Astrocyte of the hippocampus (primary cell): ENCODE measurements around the gene SULT2B1.
A peak's percentile ranks its signal among the peaks of the same experiment; 100 is the strongest.
"Not testable (repeated sequence)": the region's sequence is repeated elsewhere in the genome, so short reads cannot be mapped to it uniquely, and the experiment has no call there.

Experiments
- DNase-seq: peaks from one replicate; pipeline ENCODE4 v3.0.0; 2011; ENCODE audit warnings: low read depth, low spot score

SULT2B1 gene

DNA sequence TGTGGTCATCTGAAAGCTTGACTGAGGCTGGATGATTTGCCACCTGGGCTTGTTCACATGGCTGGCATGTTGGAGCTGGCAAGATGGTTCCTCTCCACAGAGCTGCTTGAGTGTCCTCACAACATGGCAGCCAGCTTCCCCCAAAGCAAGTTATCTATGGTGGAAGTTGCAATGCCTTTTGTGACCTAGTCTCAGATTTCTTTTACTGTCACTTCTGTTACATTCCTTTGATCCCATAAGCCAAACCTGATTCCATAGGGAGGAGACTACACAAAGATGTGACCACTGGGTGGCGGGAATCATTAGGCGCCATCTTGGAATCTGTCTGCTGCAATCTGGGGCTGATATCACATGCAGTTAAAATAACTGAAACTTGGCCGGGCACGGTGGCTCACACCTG is 22.8 kb upstream of the SULT2B1 start:
- no peak for DNase-seq

DNA sequence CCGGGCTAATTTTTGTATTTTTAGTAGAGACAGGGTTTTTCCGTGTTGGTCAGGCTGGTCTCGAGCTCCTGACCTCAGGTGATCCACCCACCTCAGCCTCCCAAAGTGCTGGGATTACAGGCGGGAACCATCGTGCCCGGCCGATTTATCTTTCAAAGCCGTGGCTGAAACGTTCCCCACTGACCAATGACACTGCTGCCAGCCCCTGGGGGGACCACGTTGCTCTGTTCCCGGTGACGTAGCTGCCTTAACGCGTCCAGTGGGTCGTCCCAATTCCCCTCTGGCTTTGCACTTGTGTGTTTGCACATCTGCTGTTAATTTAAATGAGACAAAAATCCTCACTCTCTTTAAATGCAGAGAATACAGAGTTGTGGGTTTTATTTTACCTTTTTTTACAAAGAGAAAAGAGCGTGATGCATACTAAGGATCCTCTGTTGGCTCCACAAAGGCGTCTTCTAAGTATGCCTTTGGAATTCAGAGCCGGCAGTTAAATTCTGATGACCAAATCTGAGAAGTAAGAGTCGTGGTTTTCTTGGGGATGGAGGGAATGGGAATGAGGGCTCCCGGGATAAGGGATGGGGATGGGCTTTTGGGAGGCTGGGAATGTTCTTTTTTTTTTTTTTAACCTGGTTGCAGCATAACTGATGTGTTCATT is 21.8 kb upstream of the SULT2B1 start:
- DNase-seq: no peak

DNA sequence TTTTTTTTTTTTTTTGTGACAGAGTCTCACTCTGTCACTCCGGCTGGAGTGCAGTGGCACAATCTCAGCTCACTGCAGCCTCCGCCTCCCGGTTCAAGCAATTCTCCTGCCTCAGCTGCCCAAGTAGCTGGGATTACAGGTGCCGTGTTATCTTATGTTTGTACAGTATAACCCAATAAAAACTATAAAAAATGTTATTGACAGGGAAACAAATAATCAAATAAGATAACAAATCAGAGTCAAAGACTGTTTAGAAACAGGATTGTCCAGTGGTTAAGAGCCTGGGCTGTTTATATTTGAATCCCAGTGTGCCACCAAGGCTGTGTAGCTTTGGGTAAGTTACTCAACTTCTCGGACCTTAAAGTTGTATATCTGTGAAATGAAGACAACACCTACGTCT is 21.2 kb upstream of the SULT2B1 start:
- DNase-seq: no peak

DNA sequence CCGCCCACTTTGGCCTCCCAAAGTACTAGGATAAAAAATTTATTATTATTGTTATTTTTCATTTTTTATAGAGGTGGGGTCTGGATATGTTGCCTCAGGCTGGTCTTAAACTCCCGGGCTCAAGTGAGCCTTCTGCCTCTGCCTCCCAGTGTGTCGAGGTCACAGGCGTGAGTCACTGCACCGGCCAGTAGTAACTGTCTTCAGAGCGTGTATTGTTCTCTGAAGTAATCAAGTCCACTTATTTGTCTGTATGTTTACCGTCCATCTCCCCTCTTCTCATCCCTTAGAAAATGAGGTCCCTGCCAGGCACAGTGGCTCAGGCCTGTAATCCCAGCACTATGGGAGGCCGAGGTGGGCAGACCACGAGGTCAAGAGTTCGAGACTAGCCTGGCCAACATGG is 18.2 kb upstream of the SULT2B1 start:
- DNase-seq: no peak

DNA sequence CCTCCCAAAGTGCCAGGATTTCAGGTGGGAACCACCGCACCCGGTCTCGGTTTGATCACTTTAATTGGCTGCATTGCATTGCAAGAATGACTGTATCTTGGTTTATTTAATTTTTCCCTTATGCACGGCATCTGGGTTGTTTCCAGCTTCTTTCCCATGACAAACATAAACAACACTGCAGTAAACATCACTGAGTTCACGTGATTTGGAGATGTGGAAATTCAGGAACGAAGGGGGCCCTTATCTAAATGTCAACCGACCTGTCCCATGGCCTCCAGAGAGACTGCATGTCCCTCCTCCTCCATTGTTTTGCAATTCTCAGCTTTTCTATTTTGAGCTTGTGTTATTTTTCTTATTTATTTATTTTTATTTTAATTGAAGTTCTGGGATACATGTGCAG is 14.4 kb upstream of the SULT2B1 start:
- DNase-seq: no peak

DNA sequence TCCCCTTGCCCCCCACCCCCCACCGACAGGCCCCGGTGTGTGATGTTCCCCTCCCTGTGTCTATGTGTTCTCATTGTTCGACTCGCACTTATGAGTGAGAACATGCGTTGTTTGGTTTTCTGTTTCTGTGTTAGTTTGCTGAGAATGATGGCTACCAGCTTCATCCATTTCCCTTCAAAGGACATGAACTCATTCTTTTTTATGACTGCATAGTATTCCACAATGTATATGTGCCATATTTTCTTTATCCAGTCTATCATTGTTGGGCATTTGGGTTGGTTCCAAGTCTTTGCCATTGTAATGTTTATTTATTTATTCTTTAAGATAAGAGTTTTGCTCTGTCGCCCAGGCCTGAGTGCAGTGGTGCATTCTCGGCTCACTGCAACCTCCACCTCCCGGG is 13.9 kb upstream of the SULT2B1 start:
- not testable (repeated sequence) for DNase-seq

DNA sequence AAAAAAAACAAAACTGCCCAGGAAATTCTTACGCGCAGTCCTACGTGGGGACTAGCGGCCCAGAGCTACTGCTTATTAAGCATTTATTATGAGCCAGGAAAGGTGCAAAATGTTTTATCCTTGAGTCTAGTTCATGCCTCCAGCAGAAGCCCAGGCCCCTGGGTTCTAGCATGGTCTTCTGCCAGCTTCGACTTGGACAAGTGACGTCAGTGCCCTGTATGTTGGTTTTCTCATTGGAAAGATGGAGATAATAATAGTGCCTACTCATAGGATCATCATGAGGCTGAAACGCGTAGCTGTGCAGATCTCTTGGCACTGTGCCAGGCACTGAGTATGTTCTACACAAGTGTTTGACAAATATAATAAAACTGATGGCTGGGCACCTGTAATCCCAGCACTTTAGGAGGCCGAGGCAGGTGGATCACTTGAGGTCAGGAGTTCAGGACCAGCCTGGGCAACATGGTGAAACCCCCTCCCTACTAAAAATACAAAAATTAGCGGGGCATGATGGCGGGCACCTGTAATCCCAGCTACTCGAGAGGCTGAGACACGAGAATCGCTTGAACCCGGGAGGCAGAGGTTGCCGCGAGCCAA is 12.4 kb upstream of the SULT2B1 start:
- DNase-seq: peak; percentile 34

DNA sequence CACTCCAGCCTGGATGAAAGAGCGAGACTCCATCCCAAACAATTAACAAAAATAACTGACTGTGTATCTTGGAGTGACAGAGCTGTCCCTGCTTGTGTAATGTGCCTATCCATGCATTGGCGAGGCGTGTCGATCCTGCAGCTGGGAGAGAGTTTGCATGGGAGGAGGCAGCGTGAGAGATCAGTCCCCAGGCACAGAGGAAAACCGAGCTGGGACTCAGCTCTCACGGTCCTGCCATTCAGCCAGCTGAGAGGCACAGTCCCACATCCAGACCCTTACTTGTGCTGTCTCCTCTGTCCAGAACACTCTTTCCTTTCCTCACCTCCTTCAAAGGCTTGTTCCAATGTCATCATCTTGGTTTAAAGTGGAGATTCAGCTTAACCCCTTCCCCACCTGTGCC is 11.9 kb upstream of the SULT2B1 start:
- no peak for DNase-seq

DNA sequence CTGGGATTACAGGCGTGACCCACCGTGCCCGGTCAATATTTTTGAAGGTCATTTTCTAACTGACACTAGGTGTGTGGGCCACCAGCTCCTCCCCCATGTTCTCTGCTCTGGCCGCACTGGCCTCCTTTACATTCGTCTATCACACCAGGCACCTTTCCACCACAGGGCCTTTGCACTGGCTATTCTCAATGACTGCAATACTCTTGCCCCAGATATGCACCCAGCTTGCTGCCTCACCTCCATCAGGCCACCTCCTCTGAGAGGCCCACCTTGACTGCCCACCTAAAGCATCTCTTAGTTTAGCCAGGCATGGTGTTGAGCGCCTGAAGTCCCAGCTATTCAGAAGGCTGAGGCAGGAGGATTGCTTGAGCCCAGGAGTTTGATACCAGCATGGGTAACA is 10.2 kb upstream of the SULT2B1 start:
- no peak for DNase-seq

DNA sequence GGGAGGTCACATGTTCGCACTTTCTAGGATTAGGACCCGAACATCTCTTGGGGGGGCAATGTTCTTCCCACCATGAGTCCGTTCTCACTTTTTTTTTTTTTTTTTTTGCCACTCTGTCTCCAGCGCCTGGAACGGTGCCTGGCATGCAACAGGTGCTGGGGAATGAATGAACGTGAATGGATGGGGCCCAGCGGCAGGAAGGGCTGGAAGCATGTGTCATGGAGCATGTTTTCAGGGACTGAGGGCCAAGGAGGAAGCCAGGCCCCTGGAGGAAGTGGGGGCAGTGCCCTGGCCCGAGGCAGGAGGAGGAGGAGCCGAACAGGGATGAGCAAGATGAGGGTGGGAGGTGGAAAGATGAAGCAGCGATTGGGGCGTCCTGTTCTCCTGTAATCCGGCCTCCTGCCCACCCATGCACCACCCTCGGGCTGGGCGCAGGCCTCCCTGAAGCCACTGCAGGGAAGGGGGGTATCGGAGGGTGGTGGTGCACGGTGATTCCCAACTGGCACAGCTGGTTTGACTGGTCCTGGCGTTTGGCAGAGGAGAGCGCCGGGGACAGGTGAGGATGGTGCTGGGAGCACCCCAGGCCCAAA is 8.8 kb upstream of the SULT2B1 start:
- DNase-seq: peak; percentile 15

DNA sequence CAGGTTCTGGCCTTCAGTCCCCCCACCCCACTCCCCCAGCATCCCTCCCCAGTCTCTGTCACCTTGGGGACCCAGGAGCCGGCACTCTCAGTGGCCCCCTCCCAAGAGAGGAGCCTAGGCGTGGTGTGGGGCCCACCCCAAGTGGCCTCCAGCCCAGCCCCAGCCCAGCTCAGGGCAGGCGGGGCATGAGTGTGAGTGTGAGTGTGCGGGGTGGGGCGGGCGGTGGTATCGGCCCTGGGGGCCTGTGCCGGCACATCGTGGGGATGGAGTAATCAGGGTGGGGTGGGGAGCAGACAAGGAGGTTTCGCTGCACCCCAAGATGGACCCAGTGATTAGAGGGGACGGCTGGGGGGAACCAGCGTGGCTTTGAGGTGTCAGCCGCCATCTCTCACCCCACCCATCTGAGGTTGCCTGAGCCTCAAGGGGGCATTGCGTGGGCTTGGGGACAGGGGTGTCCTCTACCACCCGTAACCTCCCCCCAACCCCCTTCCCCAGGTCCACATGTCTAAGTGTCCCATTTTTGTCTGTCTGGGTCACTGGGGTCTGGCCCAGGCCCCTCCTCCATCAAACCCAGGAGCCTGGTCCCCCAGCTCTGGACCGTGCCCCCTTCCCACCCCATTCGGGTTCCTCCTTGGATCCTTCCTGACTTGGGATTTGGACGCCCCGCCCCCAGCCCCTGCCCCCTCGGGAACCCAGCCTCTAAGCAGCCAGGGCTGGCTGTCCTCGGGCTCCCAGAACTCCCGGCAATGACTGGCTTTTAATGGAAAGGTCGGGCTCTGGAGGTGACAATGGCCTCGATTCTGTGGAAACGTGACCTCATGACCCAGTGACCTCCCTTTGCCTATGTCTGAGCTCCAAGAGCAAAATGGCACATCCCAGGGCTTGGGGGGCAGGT is 6.9 kb upstream of the SULT2B1 start:
- DNase-seq: no peak

DNA sequence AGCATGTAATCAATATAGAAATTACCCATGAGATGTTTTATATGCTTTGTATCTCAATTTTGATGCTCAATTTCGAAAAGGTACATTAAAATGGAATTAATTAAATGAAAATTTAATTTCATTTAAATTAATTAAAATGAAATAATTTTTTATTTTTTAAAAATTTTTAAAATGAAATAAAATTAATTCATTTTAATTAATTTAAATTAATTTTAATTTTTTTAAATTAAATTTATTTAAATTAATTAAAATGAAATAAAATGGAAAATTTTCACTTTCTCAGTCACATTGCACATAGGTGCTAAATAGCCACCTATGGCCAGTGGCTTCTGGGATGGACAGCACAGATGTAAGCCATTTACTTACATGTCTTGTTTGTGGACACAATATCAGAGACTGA is 4.2 kb upstream of the SULT2B1 start:
- no peak for DNase-seq

DNA sequence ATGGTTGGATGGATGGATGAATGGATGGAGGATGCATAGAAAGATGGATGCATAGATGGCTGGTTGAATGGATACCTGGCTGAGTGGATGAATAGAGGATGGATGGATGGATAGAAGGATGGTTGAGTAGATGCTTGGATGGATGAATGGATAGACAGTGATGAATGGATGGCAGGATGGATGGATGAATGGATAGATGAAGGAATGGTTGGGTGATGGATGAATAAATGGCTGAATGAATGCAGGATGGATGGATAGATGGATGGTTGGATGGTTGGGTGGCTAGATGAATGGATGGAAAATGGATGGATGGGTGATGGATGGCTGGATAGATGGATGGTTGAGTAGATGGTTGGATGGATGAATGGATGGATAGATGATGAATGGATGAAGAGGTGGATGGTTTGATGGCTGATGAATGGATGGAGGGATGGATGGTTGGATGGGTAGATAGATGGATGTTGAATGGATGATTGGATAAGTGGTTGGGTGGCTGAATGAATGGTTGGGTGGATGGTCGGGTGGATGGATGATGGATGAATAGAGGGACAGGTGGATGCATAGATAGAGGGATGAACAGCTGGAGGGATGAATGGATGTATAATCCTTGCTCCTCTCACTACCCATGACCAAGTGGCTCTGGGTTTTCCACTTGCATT is 3.6 kb upstream of the SULT2B1 start:
- DNase-seq: no peak

DNA sequence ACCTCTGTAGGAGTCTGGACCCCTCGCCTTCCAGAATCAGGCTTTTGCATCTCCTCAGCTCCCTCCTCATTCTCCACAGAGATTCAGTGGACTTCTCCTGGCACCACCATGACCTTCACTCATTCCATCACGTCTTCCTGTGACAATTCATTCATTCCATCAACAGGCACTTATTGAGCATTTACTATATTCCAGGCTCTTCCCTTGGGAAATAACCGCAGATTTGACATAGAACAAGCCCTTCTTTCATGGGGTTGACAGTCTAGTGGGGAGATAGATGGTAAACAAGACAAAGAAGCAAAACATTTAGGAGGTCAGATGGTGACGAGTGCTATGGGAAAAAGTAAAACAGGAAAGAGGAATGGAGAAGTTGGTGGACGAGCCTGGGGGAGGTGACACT is 2.6 kb upstream of the SULT2B1 start:
- DNase-seq: no peak

DNA sequence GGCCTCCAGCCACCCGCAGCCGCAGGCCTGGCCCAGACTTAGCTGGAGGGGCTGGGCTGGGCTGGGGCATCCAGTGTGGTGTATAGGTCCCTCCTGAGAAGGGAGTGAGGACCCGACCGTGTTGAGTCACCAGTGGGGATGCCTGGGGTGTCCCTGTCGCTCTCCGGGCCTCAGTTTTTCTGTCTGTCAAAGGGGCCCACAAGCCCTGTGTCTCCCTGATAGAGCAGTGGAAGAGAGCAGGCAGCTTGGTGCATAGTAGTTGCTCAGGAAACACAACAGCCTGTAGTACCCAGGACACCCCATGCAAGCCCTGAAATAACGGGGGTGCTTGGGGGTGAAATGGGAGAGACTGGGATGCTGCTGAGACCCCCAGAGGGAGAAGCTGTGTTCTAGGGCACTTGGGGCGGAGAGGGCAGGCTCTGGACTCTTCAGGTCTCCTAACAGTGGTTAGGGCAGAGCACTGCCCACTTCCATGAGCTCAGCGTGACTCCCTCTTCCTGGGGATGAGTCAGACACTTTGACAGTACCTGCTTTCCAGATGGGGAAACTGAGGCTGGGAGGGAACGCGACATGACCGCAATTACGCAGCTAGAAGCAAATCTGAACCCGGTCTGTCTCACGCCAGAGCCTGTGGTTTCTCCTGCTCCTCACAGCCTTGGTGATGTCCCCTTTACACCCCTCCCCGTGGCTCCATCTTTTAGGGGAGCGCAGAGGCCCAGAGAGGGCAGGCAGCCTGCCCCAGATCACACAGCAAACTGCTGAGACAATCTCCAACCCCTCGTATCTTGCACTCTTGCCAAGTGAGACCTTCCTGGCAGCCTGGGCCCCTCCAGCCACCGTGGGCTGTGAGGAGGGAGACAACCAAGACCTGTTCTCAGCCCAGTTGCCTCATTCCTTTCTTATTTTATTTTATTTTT is 692 bp downstream of the SULT2B1 start:
- no peak for DNase-seq

DNA sequence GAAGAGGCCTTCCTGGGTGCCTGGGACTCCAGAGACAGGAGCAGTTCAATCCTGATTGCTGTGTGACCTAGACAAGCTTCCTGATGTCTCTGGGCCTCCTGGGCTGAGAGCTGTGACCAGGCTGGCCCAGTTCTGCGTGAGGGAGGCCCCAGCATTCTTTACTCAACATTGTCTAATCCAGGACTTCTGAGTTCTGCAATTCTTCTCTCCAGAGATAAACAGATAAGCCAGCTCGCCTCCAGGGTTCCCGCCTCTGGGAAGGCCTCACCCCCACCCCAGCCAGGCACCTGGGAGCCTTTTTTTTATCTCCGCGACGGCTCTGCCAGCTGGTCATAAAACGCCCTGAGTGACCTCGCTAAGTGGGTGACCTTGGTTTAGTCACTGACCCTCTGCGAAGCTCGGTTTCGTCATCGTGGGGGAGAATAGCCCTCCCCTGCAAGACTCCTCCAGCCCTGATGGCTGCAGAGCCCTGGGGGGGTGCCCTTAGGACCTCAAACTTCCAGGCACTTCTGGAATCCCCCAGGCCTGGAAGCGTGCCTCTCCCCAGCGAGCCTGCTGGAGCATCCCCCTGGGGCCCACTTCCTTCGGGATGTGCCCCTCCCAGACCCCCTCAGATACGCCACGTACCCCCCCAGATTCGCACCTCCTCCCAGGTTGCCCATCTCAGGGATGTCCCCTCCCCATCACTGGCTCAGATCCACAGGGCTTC is 1.9 kb downstream of the SULT2B1 start:
- DNase-seq: peak; percentile 29

DNA sequence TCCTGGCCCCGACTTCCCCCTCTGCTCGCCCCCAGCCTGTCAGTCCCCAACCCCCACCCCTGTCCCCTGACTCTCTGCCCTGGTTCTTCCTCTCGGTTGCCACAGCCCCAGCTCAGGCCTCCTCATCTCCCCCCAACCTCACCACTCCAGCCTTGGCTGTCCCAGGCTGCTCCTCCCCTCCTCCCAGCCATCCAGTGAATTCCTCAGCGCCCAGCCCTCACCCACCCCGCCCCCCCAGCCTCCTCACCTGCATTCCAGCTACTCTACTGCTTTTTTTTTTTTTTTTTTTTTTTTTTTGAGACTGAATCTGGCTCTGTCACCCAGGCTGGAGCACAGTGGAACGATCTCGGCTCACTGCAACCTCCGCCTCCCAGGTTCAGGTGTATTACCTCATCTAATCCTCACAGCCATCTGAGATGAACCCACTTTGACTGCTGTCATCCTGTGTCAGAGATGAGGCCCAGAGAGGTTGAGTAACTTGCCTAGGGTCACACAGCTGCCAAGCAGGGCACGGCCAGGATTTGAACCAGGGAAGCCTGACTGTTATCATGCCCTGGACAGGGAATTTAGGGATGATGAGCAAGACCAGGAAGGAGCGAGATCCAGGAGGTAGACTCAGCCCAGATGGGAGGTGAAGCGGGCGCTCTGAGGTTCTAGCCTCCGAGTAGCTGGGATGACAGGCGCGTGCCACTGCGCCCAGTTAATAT is 2.6 kb downstream of the SULT2B1 start:
- DNase-seq: peak; percentile 37

DNA sequence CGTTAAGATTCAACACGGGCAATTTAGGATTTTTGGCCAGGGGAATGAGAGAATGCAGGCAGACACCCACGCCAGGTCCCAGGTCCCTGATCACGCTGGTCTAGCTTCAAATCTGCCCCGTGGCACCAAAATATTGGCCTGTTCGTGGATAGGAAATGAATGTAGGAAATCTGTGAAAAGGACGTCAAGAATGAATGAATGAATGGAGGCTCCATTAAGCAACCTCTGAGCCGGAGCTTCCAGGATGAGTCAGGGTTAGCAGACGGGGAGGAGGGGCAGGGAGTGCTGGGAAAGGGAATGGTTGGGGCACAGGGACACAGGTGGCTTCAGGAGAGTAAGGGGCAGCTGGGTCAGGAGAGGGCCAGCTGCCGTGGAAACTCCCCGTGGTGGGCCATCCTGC is 4.2 kb downstream of the SULT2B1 start:
- peak; percentile 64 for DNase-seq

DNA sequence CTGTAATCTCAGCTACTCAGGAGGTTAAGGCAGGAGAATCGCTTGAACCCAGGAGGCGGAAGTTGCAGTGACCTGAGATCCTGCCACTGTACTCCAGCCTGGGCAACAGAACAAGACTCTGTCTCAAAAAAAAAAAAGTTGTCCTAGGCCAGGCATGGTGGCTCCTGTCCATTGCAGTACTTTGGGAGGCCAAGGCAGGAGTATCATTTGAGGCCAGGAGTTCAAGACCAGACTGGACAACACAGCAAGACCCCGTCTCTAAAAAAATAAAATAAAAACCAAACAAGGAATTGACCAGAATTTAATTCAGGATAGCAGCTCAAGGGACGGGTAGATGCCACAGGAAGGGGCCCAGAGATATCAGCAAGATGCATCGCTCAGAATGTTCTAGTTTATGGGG is 4.9 kb downstream of the SULT2B1 start:
- DNase-seq: no peak
